ENCODE data around the gene PEX11G. TPM values are rescaled to one million over a fixed set of nuclear protein-coding genes. Genes with fewer than 3 reads are reported as not detected.
"Not testable (repeated sequence)": the region's sequence is repeated elsewhere in the genome, so short reads cannot be mapped to it uniquely, and the experiment has no call there.

The PEX11G gene
- total RNA-seq, 1 donor from 2014 or later: 2.7 TPM

DNA sequence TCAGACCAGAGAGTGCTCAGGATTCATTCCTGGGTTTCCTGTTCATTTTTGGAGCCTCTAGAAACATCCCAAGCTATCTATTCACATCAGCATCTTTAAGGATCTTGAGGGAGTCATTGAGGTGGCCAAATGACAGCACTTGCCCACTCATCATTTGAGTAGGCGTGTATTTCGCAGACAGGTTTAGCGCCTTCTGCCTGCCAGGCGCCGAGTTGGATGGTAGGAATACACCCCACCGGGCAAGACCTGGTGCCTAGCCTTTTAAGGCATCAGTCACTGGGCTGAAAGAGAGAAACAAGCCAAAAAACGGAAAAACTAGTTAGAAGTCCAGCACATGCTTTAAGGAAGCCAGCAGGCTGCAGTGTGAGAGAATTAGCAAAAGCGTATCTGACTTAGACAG, 33.8 kb downstream of the PEX11G start:
- intact Hi-C loops (cut with DNase I): no loop called here
- no peaks in the 10 kb centered on the region for H3K4me1 ChIP-seq
- H3K9me3 ChIP-seq: no peaks in the 10 kb centered on the region
- DNase-seq (ENCODE audit: extremely low spot score in 2 of 2): no peak
- H3K36me3 ChIP-seq: peaks cover 0 to 78% of the 10 kb centered on the region in 2 donors
- no peaks in the 10 kb centered on the region for H3K27me3 ChIP-seq
- H3K4me3 ChIP-seq: no peak overlapping the region
- no peak overlapping the region for H3K27ac ChIP-seq
- TF ChIP-seq, protein P1, sequence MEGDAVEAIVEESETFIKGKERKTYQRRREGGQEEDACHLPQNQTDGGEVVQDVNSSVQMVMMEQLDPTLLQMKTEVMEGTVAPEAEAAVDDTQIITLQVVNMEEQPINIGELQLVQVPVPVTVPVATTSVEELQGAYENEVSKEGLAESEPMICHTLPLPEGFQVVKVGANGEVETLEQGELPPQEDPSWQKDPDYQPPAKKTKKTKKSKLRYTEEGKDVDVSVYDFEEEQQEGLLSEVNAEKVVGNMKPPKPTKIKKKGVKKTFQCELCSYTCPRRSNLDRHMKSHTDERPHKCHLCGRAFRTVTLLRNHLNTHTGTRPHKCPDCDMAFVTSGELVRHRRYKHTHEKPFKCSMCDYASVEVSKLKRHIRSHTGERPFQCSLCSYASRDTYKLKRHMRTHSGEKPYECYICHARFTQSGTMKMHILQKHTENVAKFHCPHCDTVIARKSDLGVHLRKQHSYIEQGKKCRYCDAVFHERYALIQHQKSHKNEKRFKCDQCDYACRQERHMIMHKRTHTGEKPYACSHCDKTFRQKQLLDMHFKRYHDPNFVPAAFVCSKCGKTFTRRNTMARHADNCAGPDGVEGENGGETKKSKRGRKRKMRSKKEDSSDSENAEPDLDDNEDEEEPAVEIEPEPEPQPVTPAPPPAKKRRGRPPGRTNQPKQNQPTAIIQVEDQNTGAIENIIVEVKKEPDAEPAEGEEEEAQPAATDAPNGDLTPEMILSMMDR (IDR thresholded peaks at IDR 0.05): no peak
- TF ChIP-seq POLR2A (IDR thresholded peaks at IDR 0.05) (no peak), POLR2AphosphoS5 (IDR thresholded peaks at IDR 0.05; ENCODE audit: insufficient read depth in 1 of 2, low read depth in 1 of 2) (no peak)

DNA sequence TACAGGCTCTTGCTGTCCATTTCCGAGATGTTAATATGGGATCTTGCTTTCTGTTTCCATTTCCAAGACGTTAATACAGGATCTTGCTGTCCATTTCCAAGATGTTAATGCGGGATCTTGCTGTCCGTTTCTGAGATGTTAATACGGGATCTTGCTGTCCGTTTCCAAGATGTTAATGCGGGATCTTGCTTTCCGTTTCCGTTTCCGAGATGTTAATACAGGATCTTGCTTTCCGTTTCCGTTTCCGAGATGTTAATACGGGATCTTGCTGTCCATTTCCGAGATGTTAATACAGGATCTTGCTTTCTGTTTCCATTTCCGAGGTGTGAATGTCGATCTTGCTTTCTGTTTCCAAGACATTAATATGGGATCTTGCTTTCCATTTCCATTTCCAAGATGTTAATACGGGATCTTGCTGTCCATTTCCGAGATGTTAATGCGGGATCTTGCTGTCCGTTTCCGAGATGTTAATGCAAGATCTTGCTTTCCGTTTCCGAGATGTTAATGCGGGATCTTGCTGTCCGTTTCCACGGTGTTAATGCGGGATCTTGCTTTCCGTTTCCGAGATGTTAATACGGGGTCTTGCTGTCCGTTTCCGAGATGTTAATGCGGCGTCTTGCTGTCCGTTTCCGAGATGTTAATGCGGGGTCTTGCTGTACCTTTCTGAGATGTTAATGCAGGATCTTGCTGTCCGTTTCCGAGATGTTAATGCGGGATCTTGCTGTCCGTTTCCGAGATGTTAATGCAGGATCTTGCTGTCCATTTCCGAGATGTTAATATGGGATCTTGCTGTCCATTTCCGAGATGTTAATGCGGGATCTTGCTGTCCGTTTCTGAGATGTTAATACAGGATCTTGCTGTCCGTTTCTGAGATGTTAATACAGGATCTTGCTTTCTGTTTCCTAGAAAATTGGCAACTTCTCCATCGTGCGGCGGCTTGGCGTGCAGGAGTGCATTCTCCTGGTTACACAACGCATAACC, 38.3 kb downstream of the PEX11G start:
- Histone ChIP-seq H3K36me3 (peaks cover 0 to 72% of the 10 kb centered on the region in 2 donors), H3K4me1 (no peaks in the 10 kb centered on the region), H3K27me3 (no peaks in the 10 kb centered on the region), H3K4me3 (no peak overlapping the region), H3K9me3 (no peaks in the 10 kb centered on the region), H3K27ac (no peak overlapping the region)
- peak; percentile 97 to 100 for DNase-seq (ENCODE audit: extremely low spot score in 2 of 2)
- TF ChIP-seq, protein P1 (IDR thresholded peaks at IDR 0.05): no peak
- TF ChIP-seq POLR2A (IDR thresholded peaks at IDR 0.05) (no peak), POLR2AphosphoS5 (IDR thresholded peaks at IDR 0.05; ENCODE audit: insufficient read depth in 1 of 2, low read depth in 1 of 2) (no peak)
- intact Hi-C loops (cut with DNase I): no loop called here

- H3K27me3 ChIP-seq; intact Hi-C loops (cut with DNase I); H3K27ac ChIP-seq; H3K4me1 ChIP-seq; H3K9me3 ChIP-seq; H3K4me3 ChIP-seq; DNase-seq (ENCODE audit: extremely low spot score in 2 of 2): not testable (repeated sequence)
- peaks cover 0 to 75% of the 10 kb centered on the region in 2 donors for H3K36me3 ChIP-seq
Observed at GRCh38 chr19:7449391-7450070, 39.3 kb downstream of the PEX11G start.

DNA sequence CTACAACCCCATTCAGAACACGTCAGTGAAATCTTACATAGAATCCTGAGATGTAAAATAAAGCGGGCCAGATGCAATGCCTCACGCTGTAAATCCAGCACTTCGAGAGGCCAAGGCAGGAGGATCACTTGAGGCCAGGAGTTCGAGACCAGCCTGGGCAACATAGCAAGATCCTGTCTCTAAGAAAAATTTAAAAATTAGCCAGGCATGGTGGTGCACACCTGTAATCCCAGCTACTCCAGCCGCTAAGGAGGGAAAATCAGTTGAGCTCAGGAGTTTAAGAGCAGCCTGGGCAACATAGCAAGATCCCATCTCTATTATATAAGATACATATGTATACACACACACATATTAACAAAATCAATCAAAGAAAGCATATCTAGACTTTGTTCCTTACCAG, 41.2 kb downstream of the PEX11G start:
- Histone ChIP-seq H3K36me3 (peaks cover 0 to 77% of the 10 kb centered on the region in 2 donors), H3K27me3 (no peaks in the 10 kb centered on the region), H3K27ac (no peak overlapping the region), H3K4me1 (no peaks in the 10 kb centered on the region), H3K4me3 (no peak overlapping the region), H3K9me3 (no peaks in the 10 kb centered on the region)
- no peak for DNase-seq (ENCODE audit: extremely low spot score in 2 of 2)
- TF ChIP-seq POLR2AphosphoS5 (IDR thresholded peaks at IDR 0.05; ENCODE audit: insufficient read depth in 1 of 2, low read depth in 1 of 2) (no peak), POLR2A (IDR thresholded peaks at IDR 0.05) (no peak)
- TF ChIP-seq, protein P1 (IDR thresholded peaks at IDR 0.05): no peak
- intact Hi-C loops (cut with DNase I): no loop called here

- intact Hi-C loops (cut with DNase I): no loop called here
Observed at GRCh38 chr19:7445104-7445503, 43.7 kb downstream of the PEX11G start.

More at GRCh38 chr19:7445104-7445503, 43.7 kb downstream of the PEX11G start:
- Histone ChIP-seq H3K27ac (no peak overlapping the region), H3K4me3 (no peak overlapping the region), H3K9me3 (no peaks in the 10 kb centered on the region), H3K36me3 (peaks cover 0 to 80% of the 10 kb centered on the region in 2 donors), H3K4me1 (no peaks in the 10 kb centered on the region), H3K27me3 (no peaks in the 10 kb centered on the region)
- TF ChIP-seq POLR2AphosphoS5 (IDR thresholded peaks at IDR 0.05; ENCODE audit: insufficient read depth in 1 of 2, low read depth in 1 of 2) (no peak), POLR2A (IDR thresholded peaks at IDR 0.05) (no peak)
- TF ChIP-seq, protein P1 (IDR thresholded peaks at IDR 0.05): no peak
- no peak for DNase-seq (ENCODE audit: extremely low spot score in 2 of 2)

All from vagina (tissue), 2 donors.